MG63 (cell line): ENCODE results near the gene VSIR. TPM values are rescaled to one million over a fixed set of nuclear protein-coding genes. Genes with fewer than 3 reads are reported as not detected.
A peak's percentile ranks its signal among the peaks of the same experiment; 100 is the strongest.

Experiments used
- DNase-seq: peaks from one replicate; pipeline ENCODE4 v3.0.0-alpha.2; 2020
- H3K27me3 ChIP-seq: fragments of 250-450 bp; sonication (Bioruptor Pico); 2 replicates; pipeline ENCODE4 v1.5.1; 2020; ENCODE audit warnings: mild to moderate bottlenecking, moderate library complexity
- H3K36me3 ChIP-seq: fragments of 250-450 bp; sonication (Bioruptor Pico); 2 replicates; pipeline ENCODE4 v1.5.1; 2020; ENCODE audit warnings: mild to moderate bottlenecking, moderate library complexity
- H3K4me3 ChIP-seq: fragments of 250-450 bp; sonication (Bioruptor Pico); 2 replicates; pipeline ENCODE4 v1.5.1; 2020; ENCODE audit warnings: mild to moderate bottlenecking, moderate library complexity
- H3K9me3 ChIP-seq: fragments of 250-450 bp; sonication (Bioruptor Pico); 2 replicates; pipeline ENCODE4 v1.5.1; 2020; ENCODE audit warnings: mild to moderate bottlenecking, moderate library complexity
- total RNA-seq: library from RNA; depleted of rRNA; stranded (reverse); fragments of >200 nt; shearing (Covaris generic); gene quantifications from 2 replicates; pipeline ENCODE4 v1.2.3, GENCODE V29; 2014; ENCODE audit warnings: low replicate concordance

VSIR gene
- total RNA-seq, 1 experiment from 2014 or later: 87.8 TPM

- DNase-seq: no peak
- Histone ChIP-seq H3K9me3 (no peaks in the 10 kb centered on the region), H3K27me3 (no peaks in the 10 kb centered on the region), H3K4me3 (no peak overlapping the region), H3K36me3 (no peaks in the 10 kb centered on the region)
Observed at GRCh38 chr10:71734797-71735196, 38.5 kb downstream of the VSIR start.

- no peaks in the 10 kb centered on the region for H3K36me3 ChIP-seq
- no peaks in the 10 kb centered on the region for H3K9me3 ChIP-seq
- H3K4me3 ChIP-seq: no peak overlapping the region
- no peaks in the 10 kb centered on the region for H3K27me3 ChIP-seq
- no peak for DNase-seq
Observed at GRCh38 chr10:71731791-71732190, 41.5 kb downstream of the VSIR start.

GRCh38 chr10:71729161-71729636, 44.1 kb downstream of the VSIR start:
- Histone ChIP-seq H3K36me3 (no peaks in the 10 kb centered on the region), H3K27me3 (no peaks in the 10 kb centered on the region), H3K4me3 (no peak overlapping the region), H3K9me3 (no peaks in the 10 kb centered on the region)
- no peak for DNase-seq

- H3K36me3 ChIP-seq: no peaks in the 10 kb centered on the region
- no peaks in the 10 kb centered on the region for H3K27me3 ChIP-seq
- no peak for DNase-seq
- H3K9me3 ChIP-seq: no peaks in the 10 kb centered on the region
- no peak overlapping the region for H3K4me3 ChIP-seq
Observed at GRCh38 chr10:71727738-71728737, 45.3 kb downstream of the VSIR start.

- no peak for DNase-seq
- Histone ChIP-seq H3K9me3 (no peaks in the 10 kb centered on the region), H3K27me3 (no peaks in the 10 kb centered on the region), H3K4me3 (no peak overlapping the region), H3K36me3 (no peaks in the 10 kb centered on the region)
Observed at GRCh38 chr10:71727105-71727737, 46.1 kb downstream of the VSIR start.

- no peak overlapping the region for H3K4me3 ChIP-seq
- H3K27me3 ChIP-seq: no peaks in the 10 kb centered on the region
- no peaks in the 10 kb centered on the region for H3K9me3 ChIP-seq
- no peaks in the 10 kb centered on the region for H3K36me3 ChIP-seq
- DNase-seq: no peak
Observed at GRCh38 chr10:71726580-71727104, 46.7 kb downstream of the VSIR start.

GRCh38 chr10:71725998-71726579, 47.2 kb downstream of the VSIR start:
- Histone ChIP-seq H3K27me3 (no peaks in the 10 kb centered on the region), H3K9me3 (no peaks in the 10 kb centered on the region), H3K4me3 (no peak overlapping the region), H3K36me3 (no peaks in the 10 kb centered on the region)
- no peak for DNase-seq

- H3K9me3 ChIP-seq: no peaks in the 10 kb centered on the region
- no peaks in the 10 kb centered on the region for H3K27me3 ChIP-seq
- DNase-seq: no peak
- H3K4me3 ChIP-seq: no peak overlapping the region
- no peaks in the 10 kb centered on the region for H3K36me3 ChIP-seq
Observed at GRCh38 chr10:71725249-71725648, 48.1 kb downstream of the VSIR start.

- Histone ChIP-seq H3K27me3 (no peaks in the 10 kb centered on the region), H3K9me3 (no peaks in the 10 kb centered on the region), H3K36me3 (no peaks in the 10 kb centered on the region), H3K4me3 (no peak overlapping the region)
- no peak for DNase-seq
Observed at GRCh38 chr10:71724539-71724938, 48.8 kb downstream of the VSIR start.

GRCh38 chr10:71723311-71723710, 50.0 kb downstream of the VSIR start:
- DNase-seq: no peak
- Histone ChIP-seq H3K4me3 (no peak overlapping the region), H3K36me3 (no peaks in the 10 kb centered on the region), H3K27me3 (no peaks in the 10 kb centered on the region), H3K9me3 (no peaks in the 10 kb centered on the region)

GRCh38 chr10:71722849-71723248, 50.5 kb downstream of the VSIR start:
- Histone ChIP-seq H3K4me3 (no peak overlapping the region), H3K9me3 (no peaks in the 10 kb centered on the region), H3K36me3 (no peaks in the 10 kb centered on the region), H3K27me3 (no peaks in the 10 kb centered on the region)
- DNase-seq: no peak

- Histone ChIP-seq H3K27me3 (no peaks in the 10 kb centered on the region), H3K9me3 (no peaks in the 10 kb centered on the region), H3K36me3 (no peaks in the 10 kb centered on the region), H3K4me3 (no peak overlapping the region)
- DNase-seq: no peak
Observed at GRCh38 chr10:71721313-71721712, 52.0 kb downstream of the VSIR start.

GRCh38 chr10:71720288-71720687, 53.0 kb downstream of the VSIR start:
- no peaks in the 10 kb centered on the region for H3K9me3 ChIP-seq
- no peak for DNase-seq
- H3K27me3 ChIP-seq: no peaks in the 10 kb centered on the region
- H3K4me3 ChIP-seq: no peak overlapping the region
- no peaks in the 10 kb centered on the region for H3K36me3 ChIP-seq

- H3K27me3 ChIP-seq: no peaks in the 10 kb centered on the region
- H3K9me3 ChIP-seq: no peaks in the 10 kb centered on the region
- no peak for DNase-seq
- H3K4me3 ChIP-seq: no peak within 1 kb of the TSS
- no peaks in the 10 kb centered on the region for H3K36me3 ChIP-seq
Observed at GRCh38 chr10:71719464-71720201, 53.7 kb downstream of the VSIR start, which contains the start of gene C10orf105. Gene C10orf105 (minus strand): TSS chr10:71719778. CDS start chr10:71716337, 3,441 bp downstream.

- H3K27me3 ChIP-seq: no peaks in the 10 kb centered on the region
- no peaks in the 10 kb centered on the region for H3K9me3 ChIP-seq
- peak; percentile 23 for DNase-seq
- no peak overlapping the region for H3K4me3 ChIP-seq
- no peaks in the 10 kb centered on the region for H3K36me3 ChIP-seq
Observed at GRCh38 chr10:71719042-71719441, 54.3 kb downstream of the VSIR start.

- Histone ChIP-seq H3K9me3 (no peaks in the 10 kb centered on the region), H3K27me3 (no peaks in the 10 kb centered on the region)
Observed at GRCh38 chr10:71718165-71718698, 55.1 kb downstream of the VSIR start.

More at GRCh38 chr10:71718165-71718698, 55.1 kb downstream of the VSIR start:
- no peaks in the 10 kb centered on the region for H3K36me3 ChIP-seq
- DNase-seq: no peak
- H3K4me3 ChIP-seq: no peak overlapping the region
